ENCODE results near the gene SLC18B1.

The SLC18B1 gene

GRCh38 chr6:132741281-132741680, 57.2 kb downstream of the SLC18B1 start:
- TF ChIP-seq CTCF (IDR thresholded peaks at IDR 0.05; ENCODE audit: low read depth, low read length): no peak
- no peak for DNase-seq (ENCODE audit: extremely low read depth, low read depth)

GRCh38 chr6:132736239-132736638, 62.2 kb downstream of the SLC18B1 start:
- DNase-seq (ENCODE audit: extremely low read depth, low read depth): no peak
- no peak for TF ChIP-seq CTCF (IDR thresholded peaks at IDR 0.05; ENCODE audit: low read depth, low read length)

- DNase-seq (ENCODE audit: extremely low read depth, low read depth): peak; percentile 65
Observed at GRCh38 chr6:132734694-132735236, 63.7 kb downstream of the SLC18B1 start.

GRCh38 chr6:132733814-132734213, 64.6 kb downstream of the SLC18B1 start:
- no peak for DNase-seq (ENCODE audit: extremely low read depth, low read depth)

More at GRCh38 chr6:132734694-132735236, 63.7 kb downstream of the SLC18B1 start:
- TF ChIP-seq CTCF (IDR thresholded peaks at IDR 0.05; ENCODE audit: low read depth, low read length): peak; percentile 58

GRCh38 chr6:132733283-132733682, 65.2 kb downstream of the SLC18B1 start:
- DNase-seq (ENCODE audit: extremely low read depth, low read depth): no peak
- no peak for TF ChIP-seq CTCF (IDR thresholded peaks at IDR 0.05; ENCODE audit: low read depth, low read length)

More at GRCh38 chr6:132733814-132734213, 64.6 kb downstream of the SLC18B1 start:
- no peak for TF ChIP-seq CTCF (IDR thresholded peaks at IDR 0.05; ENCODE audit: low read depth, low read length)

GRCh38 chr6:132731086-132731485, 67.4 kb downstream of the SLC18B1 start:
- no peak for TF ChIP-seq CTCF (IDR thresholded peaks at IDR 0.05; ENCODE audit: low read depth, low read length)
- no peak for DNase-seq (ENCODE audit: extremely low read depth, low read depth)

GRCh38 chr6:132730560-132730959, 67.9 kb downstream of the SLC18B1 start:
- TF ChIP-seq CTCF (IDR thresholded peaks at IDR 0.05; ENCODE audit: low read depth, low read length): no peak
- peak; percentile 60 for DNase-seq (ENCODE audit: extremely low read depth, low read depth)
